Muscle of leg (tissue), 11 donors: Measurements from ENCODE around the gene FAM89B. TPM values are rescaled to one million over a fixed set of nuclear protein-coding genes. Genes with fewer than 3 reads are reported as not detected.
"Not testable (repeated sequence)": the region's sequence is repeated elsewhere in the genome, so short reads cannot be mapped to it uniquely, and the experiment has no call there.

ENCODE experiments used
- DNase-seq: peaks from one replicate; pipeline ENCODE4 v3.0.0; 2013
- H3K27ac ChIP-seq: one replicate; pipeline ENCODE4 v1.5.1; 2013; ENCODE audit warnings: mild to moderate bottlenecking, low read length, control low read depth
- H3K27me3 ChIP-seq: one replicate; pipeline ENCODE4 v1.6.1; 2013; ENCODE audit warnings: low read length; ENCODE audit not compliant: control insufficient read depth, insufficient read depth
- H3K36me3 ChIP-seq: one replicate; pipeline ENCODE4 v1.6.1; 2013; ENCODE audit warnings: low read length; ENCODE audit not compliant: control insufficient read depth, insufficient read depth
- H3K4me1 ChIP-seq: one replicate; pipeline ENCODE4 v1.6.1; 2013; ENCODE audit warnings: low read length; ENCODE audit not compliant: control insufficient read depth, insufficient read depth
- H3K4me3 ChIP-seq: one replicate; pipeline ENCODE4 v1.5.1; 2013; ENCODE audit warnings: low read length, control low read depth
- H3K9me3 ChIP-seq: replicated peaks from 2 replicates; pipeline ENCODE4 v1.6.1; 2013; ENCODE audit warnings: low read depth, low read length; ENCODE audit not compliant: control insufficient read depth
- WGBS: methylation state at CpG from one replicate; pipeline ENCODE4 v1.1.5; 2013; ENCODE audit warnings: missing lambda C conversion rate; ENCODE audit not compliant: insufficient coverage; 5-methylcytosine and 5-hydroxymethylcytosine counted together
- polyA plus RNA-seq, 8 donors: library from polyadenylated mRNA; unstranded; fragments of 120-200 nt; gene quantifications; one replicate each; pipeline versions ENCODE4 v1.2.1 to v1.2.3, GENCODE V29; 2013; ENCODE audit warnings: inconsistent platforms in 1 of 8, low replicate concordance in 1 of 8; ENCODE audit not compliant: insufficient read length in 8 of 8, insufficient read depth in 1 of 8
- total RNA-seq: library from RNA; stranded (reverse); fragments of 120-200 nt; gene quantifications from one replicate; pipeline ENCODE4 v1.2.4, GENCODE V29; 2013

Gene FAM89B
- total and polyA plus RNA-seq, 9 donors: 32.5 to 53.2 (median 43.9) TPM

DNA sequence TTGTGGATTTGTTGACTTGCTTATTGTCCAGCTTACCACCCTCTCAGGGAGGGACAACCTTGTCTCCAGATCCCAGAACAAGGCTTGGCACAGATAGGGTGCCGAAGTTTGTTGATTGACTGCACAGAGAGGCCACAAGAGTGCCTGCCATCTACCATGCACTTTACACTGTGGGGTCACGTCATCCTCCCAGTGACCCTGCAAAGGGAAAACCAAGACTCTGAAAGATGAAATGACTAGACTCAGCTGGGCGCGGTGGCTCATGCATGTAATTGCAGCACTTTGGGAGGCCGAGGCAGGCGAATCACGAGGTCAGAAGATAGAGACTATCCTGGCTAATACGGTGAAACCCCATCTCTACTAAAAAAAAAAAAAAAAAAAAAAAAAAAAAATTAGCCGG lies 9.6 kb upstream of the FAM89B start:
- Histone ChIP-seq H3K4me3 (no peak overlapping the region), H3K36me3 (peaks cover 5% of the 10 kb centered on the region), H3K27me3 (no peaks in the 10 kb centered on the region), H3K9me3 (no peaks in the 10 kb centered on the region), H3K27ac (no peak overlapping the region), H3K4me1 (peaks cover 38% of the 10 kb centered on the region)
- 83% methylated on average over 2 of the region's 9 CpGs for WGBS
- no peak for DNase-seq

DNA sequence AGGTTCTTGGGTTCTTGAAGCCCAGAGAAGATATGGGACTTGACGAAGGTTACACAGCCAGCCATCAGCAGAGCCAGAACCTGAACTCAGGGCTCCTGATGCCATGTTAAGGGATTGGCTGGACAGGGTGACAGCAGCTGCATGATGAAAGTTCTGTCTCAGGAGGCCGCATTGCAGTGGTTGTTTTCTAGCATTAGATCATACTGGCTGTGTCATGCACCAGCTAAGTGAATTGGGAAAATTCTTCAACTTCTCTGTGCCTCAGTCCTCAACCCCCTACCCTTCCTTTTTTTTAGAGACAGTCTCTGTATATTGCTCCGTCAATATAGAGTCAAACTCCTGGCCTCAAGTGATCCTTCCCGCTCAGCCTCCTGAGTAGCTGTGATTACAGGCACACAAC lies 8.7 kb upstream of the FAM89B start:
- Histone ChIP-seq H3K4me1 (peaks cover 38% of the 10 kb centered on the region), H3K9me3 (no peaks in the 10 kb centered on the region), H3K27me3 (no peaks in the 10 kb centered on the region), H3K4me3 (no peak overlapping the region), H3K27ac (no peak overlapping the region), H3K36me3 (peaks cover 10% of the 10 kb centered on the region)
- no peak for DNase-seq
- 93% methylated on average over 3 of the region's 4 CpGs for WGBS

GRCh38 chr11:65564879-65565559 lies 7.3 kb upstream of the FAM89B start:
- not testable (repeated sequence) for H3K27ac ChIP-seq, H3K9me3 ChIP-seq, DNase-seq, H3K4me3 ChIP-seq, H3K27me3 ChIP-seq
- WGBS: 90% methylated on average over 4 of the region's 12 CpGs
- H3K36me3 ChIP-seq: peaks cover 15% of the 10 kb centered on the region
- peaks cover 33% of the 10 kb centered on the region for H3K4me1 ChIP-seq

DNA sequence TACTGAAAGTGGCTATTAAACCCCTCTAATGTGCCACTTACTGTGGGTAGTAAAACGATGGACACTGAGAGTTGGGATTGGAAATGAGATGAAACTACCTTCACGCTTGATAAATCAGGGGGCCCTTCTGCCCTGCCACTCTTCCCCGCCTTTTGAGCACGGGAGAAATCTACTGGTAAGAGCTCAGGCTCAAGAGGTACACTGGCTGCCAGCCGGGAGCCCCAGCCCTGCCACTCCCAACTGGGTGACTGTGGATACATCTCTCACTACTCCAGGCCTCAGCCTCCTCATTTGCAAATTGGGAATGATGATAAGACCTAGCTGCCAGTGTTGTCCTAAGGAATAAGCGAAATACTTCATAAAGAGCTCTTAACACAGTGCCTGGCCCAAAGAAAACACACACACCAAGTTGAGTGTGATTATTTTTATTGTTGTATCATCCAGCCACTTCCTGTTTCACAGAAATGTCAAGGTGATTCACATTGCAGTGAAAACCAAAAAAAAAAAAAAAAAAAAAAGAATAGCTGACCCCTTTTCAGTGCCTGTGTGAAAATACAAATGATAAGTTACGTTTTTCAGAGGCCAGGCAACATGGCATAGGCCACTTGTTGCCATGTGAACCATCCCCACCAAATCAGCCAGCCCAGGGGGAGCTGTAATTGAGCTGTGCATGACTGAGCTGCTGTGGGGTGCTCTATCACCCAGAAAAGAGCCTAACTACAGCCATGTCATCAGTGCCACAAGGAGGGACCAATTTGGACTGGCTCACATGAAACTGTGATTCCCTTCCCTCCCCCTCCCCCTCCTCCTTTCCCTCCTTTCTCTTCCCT lies 6.5 kb upstream of the FAM89B start:
- WGBS: 96% methylated on average over 3 of the region's 7 CpGs

GRCh38 chr11:65569164-65569972 lies 3.0 kb upstream of the FAM89B start:
- H3K9me3 ChIP-seq: no peaks in the 10 kb centered on the region
- WGBS: 6% methylated on average over 23 of the region's 28 CpGs
- peaks cover 23% of the 10 kb centered on the region for H3K36me3 ChIP-seq
- peak overlapping the region; percentile 98 for H3K27ac ChIP-seq
- peak overlapping the region; percentile 99 for H3K4me3 ChIP-seq
- DNase-seq: no peak
- no peaks in the 10 kb centered on the region for H3K27me3 ChIP-seq
- peaks cover 41% of the 10 kb centered on the region for H3K4me1 ChIP-seq

More for the DNA sequence above, 6.5 kb upstream of the FAM89B start:
- H3K4me3 ChIP-seq: no peak overlapping the region
- H3K27ac ChIP-seq: no peak overlapping the region
- DNase-seq: no peak
- peaks cover 28% of the 10 kb centered on the region for H3K4me1 ChIP-seq
- no peaks in the 10 kb centered on the region for H3K27me3 ChIP-seq
- no peaks in the 10 kb centered on the region for H3K9me3 ChIP-seq
- peaks cover 15% of the 10 kb centered on the region for H3K36me3 ChIP-seq

- Histone ChIP-seq H3K36me3 (peaks cover 29% of the 10 kb centered on the region), H3K4me1 (peaks cover 49% of the 10 kb centered on the region), H3K4me3 (peak within 1 kb of the TSS; percentile 99), H3K9me3 (no peaks in the 10 kb centered on the region), H3K27me3 (no peaks in the 10 kb centered on the region), H3K27ac (peak within 1 kb of the TSS; percentile 98)
- under 1% methylated on average over 86 of the region's 89 CpGs for WGBS
- peak; percentile 99 for DNase-seq
Measured at GRCh38 chr11:65569973-65570918, 2.1 kb upstream of the FAM89B start, which contains the start of gene ZNRD2. Gene ZNRD2 (plus strand): TSS chr11:65570477. CDS start chr11:65570492, 15 bp downstream.

GRCh38 chr11:65571420-65571819 lies 918 bp upstream of the FAM89B start:
- H3K4me1 ChIP-seq: peaks cover 56% of the 10 kb centered on the region
- H3K27ac ChIP-seq: peak overlapping the region; percentile 82
- no peaks in the 10 kb centered on the region for H3K27me3 ChIP-seq
- peaks cover 29% of the 10 kb centered on the region for H3K36me3 ChIP-seq
- DNase-seq: no peak
- no peaks in the 10 kb centered on the region for H3K9me3 ChIP-seq
- WGBS: 58% methylated on average over 7 of the region's 9 CpGs
- H3K4me3 ChIP-seq: peak overlapping the region; percentile 99

- Histone ChIP-seq H3K27me3 (no peaks in the 10 kb centered on the region), H3K4me1 (peaks cover 61% of the 10 kb centered on the region), H3K36me3 (peaks cover 26% of the 10 kb centered on the region), H3K4me3 (peak overlapping the region; percentile 35), H3K9me3 (no peaks in the 10 kb centered on the region), H3K27ac (peak overlapping the region; percentile 82)
- DNase-seq: peak; percentile 78
- WGBS: 0% methylated on average over 6 of the region's 11 CpGs
Measured at GRCh38 chr11:65571940-65572339, 398 bp upstream of the FAM89B start.

DNA sequence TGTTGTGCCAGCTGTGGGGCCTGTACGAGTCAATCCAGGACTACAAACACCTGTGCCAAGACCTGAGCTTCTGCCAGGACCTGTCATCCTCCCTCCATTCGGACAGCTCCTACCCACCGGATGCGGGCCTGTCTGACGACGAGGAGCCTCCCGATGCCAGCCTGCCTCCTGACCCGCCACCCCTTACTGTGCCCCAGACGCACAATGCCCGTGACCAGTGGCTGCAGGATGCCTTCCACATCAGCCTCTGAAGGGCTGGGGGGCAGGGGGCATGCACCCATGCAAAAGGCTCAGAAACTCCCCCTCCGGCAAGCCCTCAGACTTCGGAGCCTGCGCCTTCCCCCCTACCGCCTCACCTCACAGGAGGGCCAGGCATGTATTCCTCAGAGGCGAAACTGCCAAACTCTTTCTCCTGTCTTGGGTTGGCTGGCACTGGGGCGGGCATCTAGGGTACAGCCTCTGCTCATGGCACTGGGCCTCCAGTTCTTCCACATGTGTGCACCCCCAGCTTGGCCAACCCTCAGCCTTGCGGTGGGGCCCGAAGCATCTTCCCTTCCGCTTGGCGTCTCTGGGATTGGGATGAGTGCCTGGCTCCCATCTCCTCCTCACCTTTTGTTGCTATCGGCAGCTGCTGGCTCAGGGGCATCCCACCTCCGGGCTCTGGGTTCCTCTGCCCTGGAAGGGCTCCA lies 1.2 kb downstream of the FAM89B start:
- WGBS: 32% methylated on average over 18 of the region's 22 CpGs
- Histone ChIP-seq H3K4me1 (peaks cover 76% of the 10 kb centered on the region), H3K9me3 (no peaks in the 10 kb centered on the region), H3K4me3 (peak overlapping the region; percentile 65), H3K27me3 (no peaks in the 10 kb centered on the region), H3K27ac (peak overlapping the region; percentile 89), H3K36me3 (peaks cover 26% of the 10 kb centered on the region)
- peak; percentile 60 for DNase-seq
